Hypothalamus (tissue), 51 donors: ENCODE measurements around the gene BATF.
A peak's percentile ranks its signal among the peaks of the same experiment; 100 is the strongest.

ENCODE experiments used
- DNase-seq, 51 donors: peaks; one replicate each; lab custom pipeline; 2025; lab: John Stamatoyannopoulos, UW

BATF gene

DNA sequence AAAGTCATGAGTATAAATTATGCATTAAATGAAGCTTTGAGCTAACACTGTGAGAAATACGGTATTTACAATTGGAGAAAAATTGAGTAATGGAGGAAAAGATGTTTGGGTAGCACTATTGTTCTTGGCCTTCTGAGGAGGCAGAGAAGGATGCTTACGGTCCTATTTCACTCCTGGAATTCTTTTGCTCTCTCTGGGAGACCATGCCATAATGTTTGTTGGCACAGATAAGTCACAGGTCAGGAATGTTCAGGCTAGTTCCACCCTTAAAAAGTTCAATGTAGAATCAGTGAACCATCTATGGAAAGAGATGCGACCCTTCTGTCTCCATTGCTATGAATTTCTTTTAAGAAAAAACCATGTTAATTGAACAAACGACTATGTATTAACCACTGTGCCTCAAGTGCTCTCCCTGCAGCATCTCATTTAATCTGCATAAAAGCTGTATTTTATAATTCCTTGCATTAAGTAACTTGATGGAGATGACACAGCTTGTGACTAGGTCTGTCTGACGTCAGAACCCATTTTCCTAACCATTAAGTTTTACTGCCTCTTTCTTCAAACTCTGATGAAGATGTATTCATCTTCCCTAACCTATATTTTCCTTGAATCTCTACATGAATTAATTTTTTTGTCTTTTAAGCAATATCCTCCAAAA lies 9.5 kb downstream of the BATF start:
- DNase-seq = no peak

DNA sequence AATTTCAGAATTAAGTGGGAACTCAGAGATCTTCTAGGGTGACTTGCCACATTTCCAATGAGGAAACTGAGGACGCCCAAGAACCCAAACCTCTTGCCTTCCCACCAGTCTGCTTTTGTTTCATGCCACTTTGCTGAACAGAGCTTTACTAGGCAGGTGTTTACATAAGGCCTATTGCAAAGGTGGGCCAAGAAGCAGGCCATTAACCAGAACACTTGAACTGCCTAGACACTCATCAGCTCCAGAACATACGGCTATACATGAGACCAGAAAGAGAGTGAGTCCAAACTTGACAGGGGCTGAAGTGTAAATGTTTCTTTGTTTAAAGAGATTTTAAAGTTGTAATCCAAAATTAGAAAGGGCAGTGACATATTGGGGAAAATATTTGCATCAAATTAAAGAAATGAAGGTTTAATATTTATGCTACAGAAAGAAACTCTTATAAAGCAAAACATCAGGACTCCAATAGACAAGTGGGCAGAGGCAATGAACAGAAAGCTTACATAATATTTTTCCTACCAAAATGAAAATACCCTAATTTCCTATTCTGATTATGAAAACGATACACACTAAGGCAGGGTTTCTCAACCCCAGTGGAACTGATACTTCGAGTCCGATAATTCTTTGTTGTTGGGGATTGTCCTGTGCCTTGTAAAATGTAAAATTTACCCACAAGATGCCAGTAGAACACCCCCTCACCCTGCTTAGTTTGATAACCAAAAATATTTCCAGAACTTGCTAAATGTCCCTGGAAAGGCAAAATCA lies 11.7 kb downstream of the BATF start:
- no peak for DNase-seq

DNA sequence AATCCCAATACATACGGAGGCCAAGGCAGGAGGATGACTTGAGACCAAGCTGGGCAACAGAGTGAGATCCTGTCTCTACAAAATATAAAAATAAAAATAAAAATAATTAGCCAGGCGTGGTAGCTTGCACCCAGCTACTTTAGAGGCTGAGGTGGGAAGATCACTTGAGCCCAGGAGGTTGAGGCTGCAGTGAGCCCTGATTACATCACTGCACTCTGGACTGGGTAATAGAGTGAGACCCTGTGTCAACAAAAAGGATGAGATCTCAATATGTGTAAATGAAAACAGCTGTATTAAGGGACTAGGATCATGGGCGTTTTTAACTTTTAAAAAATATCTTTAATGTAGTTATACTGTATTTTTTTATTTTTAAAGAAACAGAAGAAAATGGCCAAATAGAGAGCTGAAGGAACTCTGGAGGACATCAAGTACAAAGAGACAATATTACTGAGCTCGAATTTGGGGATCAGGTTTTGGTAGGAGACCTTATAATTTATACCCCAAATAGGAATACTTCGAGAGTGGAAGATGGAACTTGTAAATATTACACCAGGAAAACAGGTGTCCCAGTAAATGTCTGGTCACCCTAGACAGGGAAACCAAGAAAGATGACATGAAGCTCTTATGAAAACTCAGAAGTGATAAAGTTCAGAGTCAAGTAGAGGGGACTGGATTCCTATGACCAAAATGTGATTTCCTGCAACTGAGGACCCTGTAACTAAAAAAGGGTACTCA lies 13.1 kb downstream of the BATF start:
- no peak for DNase-seq

DNA sequence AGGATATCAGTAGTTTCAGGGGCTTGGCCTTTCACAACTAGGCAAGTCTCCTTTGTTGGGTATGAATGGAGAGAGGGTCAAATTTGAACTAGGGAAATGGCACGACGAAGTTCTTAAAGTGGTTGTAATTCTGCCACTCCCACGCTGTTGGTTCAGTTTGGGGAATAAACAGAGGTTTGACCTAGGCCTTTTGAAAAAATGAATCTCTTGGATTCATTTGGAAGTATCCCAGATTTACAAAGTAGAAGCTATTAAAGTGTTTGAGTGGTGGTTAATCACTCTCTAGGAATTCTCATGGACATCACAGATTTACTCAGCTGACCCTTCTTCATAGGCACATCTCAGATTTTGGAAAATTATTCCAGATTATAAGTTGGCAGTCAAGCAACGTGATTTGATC lies 14.8 kb downstream of the BATF start:
- no peak for DNase-seq

DNA sequence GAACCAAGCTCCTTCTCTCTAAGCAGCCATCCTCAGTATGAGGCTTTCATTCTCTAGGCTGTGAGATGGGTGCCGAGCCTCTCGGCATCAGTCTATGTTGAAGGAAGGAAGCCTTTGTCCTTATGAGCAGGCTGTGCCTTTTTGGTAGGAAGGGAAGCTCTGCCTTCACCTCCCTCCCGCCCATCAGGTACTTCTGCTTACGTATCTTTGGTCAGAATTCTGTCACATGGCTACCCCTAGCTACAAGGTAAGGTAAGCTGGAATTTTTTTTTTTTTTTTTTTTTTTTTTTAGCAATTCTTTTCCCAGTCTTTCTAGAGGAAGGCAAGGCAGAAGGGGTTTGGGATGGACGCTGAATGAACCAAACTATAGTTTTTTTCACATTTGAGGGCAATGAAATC lies 16.9 kb downstream of the BATF start:
- no peak for DNase-seq

DNA sequence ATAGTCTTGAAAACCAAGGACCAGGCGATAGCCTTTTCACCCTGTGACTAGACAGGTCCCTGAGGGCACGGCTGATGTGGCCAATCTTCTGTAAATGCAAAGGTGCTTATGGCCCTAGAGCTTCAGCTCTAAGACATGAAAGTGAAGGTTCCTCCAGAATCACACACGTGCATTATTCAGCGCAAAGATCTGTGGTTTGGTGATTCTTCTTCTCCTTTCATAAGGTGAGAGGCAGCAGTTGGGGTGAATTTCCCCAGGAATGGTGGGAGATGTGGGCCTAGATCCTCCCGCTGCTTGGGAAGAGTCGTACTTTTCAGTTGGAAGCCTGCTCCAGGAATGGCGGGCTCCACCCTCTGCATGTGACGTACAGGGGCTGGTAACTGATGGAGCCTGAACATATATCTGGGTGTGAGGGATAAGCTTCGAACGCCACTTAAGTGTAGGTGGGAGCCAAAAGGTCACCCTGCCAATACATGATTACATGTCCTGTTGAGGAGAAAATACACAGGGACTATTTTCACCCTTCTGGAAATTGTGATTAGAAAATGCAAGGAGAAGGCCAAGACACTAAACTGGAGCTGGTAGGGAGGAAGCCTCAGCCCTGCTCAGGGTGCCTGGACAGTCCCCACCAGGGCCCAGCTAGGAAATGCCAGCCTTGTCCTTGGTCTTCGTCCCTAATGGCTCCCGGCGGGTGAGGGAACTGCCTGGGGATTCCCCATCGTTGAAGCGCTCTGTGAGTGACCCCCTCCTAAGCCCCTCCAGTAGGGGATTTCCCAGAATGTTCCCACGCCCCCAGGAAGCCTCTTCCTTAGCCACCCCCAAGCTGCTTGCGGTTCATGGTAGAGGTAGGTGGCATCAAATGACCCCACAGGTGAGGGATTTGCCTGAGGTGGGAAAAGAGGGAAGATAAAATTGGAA lies 17.6 kb downstream of the BATF start:
- DNase-seq = no peak

DNA sequence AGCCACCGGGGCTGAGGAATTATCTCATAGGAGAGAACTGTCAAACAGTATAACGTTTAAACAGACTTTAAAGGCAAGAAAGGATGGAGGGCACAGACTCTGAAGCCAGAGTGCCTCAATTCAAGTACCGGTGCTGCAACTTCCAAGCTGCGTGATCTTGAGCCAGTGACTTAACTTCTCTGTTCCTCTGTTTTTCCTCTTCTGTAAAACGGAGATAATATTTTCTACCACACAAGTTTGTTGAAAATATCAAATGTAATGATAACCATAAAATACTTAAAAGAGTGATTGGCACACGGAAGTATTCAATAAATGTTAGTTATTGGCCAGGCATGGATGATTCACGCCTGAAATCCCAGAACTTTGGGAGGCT lies 18.2 kb downstream of the BATF start:
- no peak for DNase-seq

DNA sequence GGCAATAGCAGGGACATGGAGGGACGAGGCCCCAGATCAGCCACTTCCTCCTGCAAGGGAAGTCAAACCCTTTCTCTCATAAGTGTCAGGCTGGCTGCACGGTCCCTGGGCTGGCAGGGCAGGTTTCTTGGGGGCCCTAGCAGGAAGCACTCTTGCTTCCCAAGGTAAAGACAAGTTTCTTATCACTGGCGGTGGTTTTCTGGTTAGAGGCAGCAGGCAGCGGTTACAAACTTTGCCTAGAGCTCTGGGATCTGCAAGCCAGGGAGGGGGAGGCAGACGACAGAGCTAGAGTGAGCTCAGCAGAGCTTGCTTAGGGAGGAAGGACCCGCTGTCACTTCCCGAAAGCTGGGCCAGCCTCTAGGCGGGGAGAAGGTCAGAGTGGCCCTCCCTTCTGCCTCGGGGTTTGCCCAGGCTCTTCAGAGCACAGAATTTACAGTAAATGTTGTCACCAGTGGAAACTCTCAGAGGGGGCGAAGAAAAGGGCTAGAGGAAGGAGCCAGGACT lies 20.4 kb downstream of the BATF start:
- peak in 19 of 51 donors; percentile 5 to 42 (median 12) for DNase-seq

DNA sequence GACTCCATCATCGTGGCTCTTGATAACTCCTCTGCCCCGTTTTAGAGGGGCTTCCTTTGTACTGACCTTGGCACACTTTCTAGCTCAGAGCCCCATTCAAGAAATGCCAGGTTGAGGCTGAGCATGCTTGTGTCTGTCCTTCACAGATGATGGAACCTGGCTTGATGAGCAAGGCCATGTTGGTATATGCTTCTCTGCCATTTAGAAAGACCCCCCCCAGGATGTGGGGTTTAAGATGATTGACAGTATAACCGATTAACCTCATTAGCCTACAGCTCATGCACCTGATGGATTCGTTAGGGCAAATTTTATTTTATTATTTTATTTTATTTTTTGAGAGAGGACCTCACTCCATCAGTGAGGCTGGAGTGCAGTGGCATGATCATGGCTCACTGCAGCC lies 21.0 kb downstream of the BATF start:
- DNase-seq = no peak

DNA sequence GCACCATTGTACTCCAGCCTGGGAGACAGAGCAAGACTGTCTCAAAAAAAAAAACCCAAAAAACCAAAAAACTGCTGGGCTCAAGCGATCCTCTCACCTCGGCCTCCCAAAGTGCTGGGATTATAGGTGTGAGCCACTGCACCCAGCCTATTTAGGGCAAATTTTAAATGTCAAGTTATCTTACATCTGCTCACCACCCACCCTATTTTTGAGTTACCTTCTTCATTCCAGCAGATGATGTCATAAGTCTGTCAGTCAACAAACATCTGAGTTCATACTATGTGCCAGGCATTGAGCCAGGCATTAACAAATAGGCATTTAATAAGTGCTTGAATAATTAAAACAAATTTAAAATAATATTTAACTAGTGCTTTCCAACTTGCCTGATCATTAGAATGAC lies 21.5 kb downstream of the BATF start:
- DNase-seq = no peak

DNA sequence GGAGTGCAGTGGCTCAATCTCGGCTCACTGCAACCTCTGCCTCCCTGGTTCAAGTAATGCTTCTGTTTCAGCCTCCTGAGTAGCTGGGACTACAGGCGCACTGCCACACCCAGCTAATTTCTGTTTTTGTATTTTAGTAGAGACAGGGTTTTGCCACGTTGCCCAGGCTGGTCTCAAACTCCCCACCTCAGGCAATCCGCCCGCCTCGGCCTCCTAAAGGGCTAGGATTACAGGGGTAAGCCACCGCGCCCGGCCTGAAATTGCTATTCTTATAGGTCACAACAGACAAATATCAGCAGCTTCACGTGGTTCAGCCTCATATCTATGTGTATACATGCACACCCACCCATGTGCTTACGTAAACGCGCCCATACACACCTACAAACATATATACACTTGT lies 23.6 kb downstream of the BATF start:
- no peak for DNase-seq

DNA sequence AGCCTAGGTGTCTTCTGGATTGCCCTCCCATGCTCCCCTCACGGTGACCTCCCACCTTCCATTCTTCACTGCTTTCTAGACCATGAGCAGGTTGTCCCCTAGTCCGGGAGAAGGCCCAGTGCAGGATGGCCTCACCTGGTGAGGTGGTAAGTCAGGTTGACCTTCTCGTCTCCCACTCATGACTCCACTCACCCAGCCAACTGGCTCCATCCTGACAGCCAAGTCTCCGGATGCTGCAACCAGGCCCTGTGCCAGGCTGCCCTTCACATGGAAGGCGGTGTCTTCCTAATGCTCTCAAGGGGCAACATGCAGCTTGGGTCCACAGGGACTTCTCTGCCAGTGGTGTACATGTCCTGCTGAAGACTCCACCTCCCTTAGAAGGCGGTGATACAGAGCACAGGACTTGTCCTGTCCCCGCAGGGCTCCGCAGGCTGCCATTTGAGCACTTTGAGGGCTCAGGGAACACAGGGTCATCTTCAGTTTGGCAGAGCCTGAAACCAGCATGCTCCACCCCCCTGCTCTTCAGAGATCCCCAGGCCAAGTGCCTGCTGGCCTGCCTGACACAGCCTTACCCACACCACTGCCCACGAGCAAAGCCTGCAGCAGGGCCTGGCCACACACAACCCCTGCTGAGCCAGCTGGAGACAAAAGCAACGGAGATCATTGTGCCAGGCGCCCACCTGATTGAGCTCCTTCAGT lies 25.4 kb downstream of the BATF start:
- DNase-seq = no peak

DNA sequence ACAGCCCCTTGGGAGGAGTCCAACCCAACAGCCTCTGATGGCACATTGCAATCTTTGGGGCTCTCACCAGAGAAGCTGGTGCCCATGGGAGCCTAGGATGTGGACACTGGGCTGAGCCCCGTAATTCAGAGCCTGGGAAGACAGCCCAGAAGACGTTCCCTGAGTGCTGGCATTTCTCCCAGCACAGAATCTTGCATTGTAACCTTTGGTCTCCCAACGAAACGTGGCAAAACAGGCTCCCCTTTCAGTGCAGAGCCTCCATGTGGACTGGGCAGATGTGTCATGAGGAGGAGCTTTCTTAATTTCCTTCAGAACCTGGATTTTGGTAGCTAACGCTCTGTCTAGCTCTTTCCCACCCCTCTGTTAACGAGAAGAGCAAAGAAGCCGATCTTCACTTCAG lies 26.3 kb downstream of the BATF start:
- DNase-seq = no peak

DNA sequence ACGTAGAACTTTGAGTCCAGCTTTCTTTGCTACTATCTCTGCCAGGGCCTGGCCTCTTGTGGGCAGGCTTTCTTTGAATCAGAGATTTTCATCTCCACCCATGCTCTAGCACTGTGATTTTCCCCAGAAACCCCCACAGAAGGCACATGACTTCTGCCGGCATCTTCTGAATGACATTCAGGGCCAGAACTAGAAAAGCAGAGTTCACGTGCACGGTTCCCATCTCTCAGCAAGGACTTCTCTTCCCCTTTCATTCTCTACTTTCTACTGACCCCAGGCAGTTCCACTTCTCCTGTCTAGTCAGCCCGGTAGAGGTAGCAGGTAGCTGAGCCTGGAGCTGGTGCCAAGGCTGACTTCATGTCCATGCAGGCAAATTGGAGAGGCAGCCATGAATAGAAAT lies 26.9 kb downstream of the BATF start:
- DNase-seq = no peak

DNA sequence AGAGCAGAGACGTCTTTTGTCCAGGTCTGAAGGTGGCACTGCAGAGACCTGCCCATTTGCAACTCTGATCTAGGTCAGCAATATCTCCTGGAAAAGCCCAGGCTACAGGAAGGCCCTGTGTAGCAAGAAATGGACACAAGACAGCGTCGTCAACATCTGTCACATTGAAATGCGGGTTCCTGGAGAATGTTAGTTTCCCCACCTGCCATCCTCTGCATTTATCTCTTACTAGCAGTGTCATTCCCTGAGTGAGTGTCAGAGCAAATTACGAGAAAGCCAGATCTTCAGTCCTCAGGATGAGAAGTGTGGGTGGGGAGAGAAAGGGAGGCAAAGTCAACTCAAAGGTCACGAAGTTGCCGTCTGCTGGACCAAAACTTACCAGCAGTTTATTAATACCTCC lies 28.8 kb downstream of the BATF start:
- no peak for DNase-seq

DNA sequence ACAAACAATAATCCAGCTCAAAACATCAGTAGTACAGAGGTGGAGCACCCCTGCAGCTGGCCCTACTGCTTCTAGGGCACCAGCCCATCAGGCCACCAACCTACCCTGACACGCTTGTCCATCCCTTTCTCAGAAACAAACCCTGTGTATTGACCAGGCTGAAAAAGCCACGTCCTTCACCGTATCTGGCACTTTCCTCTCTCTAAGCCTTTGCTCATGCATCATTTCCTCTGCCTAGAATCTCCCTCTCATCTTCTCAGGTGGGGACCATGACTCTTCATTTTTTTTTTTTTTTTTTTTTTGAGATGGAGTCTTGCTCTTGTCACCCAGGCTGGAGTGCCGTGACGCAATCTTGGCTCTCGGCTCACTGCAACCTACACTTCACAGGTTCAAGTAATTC lies 30.9 kb downstream of the BATF start:
- DNase-seq = no peak

DNA sequence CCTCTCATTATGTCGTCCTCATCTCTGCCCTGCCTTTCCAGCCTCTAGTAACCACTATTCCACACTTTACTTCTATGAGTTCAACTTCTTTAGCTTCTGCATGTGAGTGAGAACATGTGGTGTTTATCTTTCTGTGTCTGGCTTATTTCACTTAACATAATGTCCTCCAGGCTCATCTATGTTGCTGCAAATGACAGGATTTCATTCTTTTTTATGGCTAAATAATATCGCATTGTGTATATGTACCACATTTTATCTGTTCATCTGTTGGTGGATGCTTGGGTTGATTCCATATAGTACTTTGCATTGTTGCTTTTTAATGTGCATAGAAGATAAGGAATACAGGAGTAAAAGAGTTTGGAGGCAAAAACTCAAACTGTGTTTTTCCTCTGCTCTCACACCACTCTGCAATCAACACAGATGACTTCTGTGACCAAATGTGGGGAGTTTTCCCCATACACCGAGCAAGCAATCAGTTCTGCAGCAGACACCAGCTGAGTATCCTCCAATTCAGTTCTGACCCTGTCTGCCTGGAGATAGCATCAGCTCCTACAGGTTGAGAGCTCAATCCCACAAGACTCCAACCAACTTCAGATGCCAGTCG lies 31.6 kb downstream of the BATF start:
- DNase-seq = no peak

DNA sequence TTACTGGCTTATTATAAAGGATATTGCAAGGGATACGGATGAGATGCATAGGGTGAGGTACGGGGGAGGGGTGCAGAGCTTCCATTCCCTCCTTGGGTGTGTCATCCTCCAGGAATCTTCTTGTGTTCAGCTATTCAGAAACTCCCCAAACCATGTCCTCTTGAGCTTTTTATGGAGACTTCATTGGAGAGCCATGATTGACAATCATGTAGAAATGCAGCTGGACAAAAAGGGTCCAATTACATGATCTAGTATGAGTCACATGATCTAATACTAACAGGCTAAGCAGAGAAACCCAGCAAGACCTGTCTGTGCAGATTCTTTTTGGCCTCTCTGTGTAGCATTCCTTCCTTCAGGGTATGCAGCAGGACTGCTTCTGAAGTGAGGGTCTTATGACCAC lies 32.2 kb downstream of the BATF start:
- no peak for DNase-seq

DNA sequence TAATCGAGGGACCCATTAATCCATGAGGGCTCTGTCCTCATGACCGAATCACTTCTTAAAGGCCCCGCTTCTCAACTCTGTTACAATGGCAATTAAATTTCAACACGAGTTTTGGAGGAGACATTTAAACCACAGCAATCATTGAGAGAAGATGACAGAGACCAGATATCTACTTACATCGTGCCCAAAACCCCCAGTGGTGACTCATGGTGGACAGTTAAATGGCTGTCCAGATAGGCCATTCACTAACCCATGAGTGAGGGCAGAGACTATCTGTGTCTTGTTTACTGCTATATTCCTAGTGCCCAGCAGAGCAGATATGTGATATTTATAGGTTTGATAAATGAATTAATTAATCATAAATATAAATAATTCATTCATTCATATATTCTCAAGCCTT lies 36.2 kb downstream of the BATF start:
- DNase-seq = no peak

DNA sequence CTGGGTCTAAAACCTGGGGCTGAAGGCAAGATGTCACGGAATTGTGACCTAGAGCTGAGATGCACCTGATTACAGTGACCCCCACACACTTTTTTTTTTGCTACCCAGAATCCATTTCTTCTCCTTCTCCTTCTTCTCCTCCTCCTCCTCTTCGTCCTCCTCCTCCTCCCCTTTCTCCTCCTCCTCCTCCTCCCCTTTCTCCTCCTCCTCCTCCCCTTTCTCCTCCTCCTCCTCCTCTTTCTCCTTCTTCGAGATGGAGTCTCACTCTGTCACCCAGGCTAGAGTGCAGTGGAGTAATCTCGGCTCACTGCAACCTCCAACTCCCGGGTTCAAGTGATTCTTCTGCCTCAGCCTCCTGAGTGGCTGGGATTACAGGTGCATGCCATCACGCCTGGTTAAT lies 36.8 kb downstream of the BATF start:
- no peak for DNase-seq
